ENCODE data around the gene SHC1. TPM values are rescaled to one million over a fixed set of nuclear protein-coding genes. Genes with fewer than 3 reads are reported as not detected.

The SHC1 gene
- total and polyA plus RNA-seq, 4 donors: 26.4 to 99.2 (median 37.8) TPM

DNA sequence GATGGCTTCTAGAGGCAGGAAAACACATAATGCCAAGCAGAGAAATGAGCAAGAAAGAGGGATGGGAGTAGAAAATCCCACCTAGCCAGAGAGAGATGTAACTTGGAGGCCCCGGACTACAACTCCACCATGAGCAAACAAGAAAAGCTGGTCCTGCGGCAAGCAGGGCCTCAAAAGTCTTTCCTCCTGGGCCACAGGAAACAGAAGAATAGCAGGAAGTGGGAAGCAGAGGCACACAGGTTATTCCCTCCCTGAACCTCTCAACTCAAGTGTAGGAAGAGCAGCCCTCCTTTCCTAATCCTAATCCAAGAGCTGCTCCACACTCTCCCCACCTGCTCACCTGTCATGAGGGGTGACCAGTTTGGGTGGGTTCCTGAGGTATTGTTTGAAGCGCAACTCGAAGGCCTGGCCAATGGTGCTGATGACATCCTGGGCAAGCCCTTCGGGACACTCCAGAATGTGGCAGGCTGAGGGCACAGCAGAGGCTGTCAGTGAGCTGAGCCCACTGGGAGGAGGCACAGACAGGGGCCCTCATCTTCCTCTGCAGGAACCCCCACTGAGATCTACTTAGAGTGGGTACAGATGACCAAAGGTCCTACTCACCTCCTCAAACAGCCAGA, 3.1 kb downstream of the SHC1 start:
- Histone ChIP-seq H3K27me3 (ENCODE audit: control insufficient read depth, insufficient read depth, low read length) (no peaks in the 10 kb centered on the region), H3K36me3 (ENCODE audit: control insufficient read depth, insufficient read depth, low read length) (peaks cover 47% of the 10 kb centered on the region), H3K27ac (ENCODE audit: low read depth, low read length) (no peak overlapping the region), H3K4me1 (ENCODE audit: control insufficient read depth, insufficient read depth, low read length) (peaks cover 49% of the 10 kb centered on the region), H3K9me3 (ENCODE audit: control insufficient read depth, insufficient read depth, low read length) (no peaks in the 10 kb centered on the region), H3K4me3 (ENCODE audit: low read depth, low read length) (no peak overlapping the region)
- no peak for DNase-seq (ENCODE audit: low read depth in 4 of 6, low spot score in 6 of 6)
- 100% methylated on average over 3 of the region's 5 CpGs for WGBS (ENCODE audit: insufficient coverage)

DNA sequence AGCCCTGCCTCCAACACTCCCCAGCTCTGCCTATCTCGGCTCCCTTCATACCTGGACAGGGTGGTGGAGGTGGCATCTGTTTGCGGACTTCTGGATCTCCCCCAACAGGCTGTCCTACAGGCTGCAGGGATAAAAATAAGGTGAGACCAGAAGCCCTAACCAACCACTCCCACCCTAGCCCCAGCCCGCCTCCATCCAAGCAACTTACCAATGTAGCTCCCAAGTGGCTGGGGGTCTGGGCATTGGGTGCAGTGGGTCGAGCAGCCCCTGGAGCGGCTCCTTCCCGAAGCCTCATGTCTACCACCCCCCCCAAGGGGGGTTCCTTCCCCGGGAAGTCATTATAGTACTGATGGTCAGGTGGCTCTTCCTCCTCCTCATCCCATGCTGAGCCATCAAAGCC, 4.4 kb downstream of the SHC1 start:
- no peaks in the 10 kb centered on the region for H3K9me3 ChIP-seq (ENCODE audit: control insufficient read depth, insufficient read depth, low read length)
- H3K4me3 ChIP-seq (ENCODE audit: low read depth, low read length): no peak overlapping the region
- no peak for DNase-seq (ENCODE audit: low read depth in 4 of 6, low spot score in 6 of 6)
- H3K4me1 ChIP-seq (ENCODE audit: control insufficient read depth, insufficient read depth, low read length): peaks cover 45% of the 10 kb centered on the region
- no CpG with 5 or more reads among the region's 7 CpGs for WGBS (ENCODE audit: insufficient coverage)
- peaks cover 47% of the 10 kb centered on the region for H3K36me3 ChIP-seq (ENCODE audit: control insufficient read depth, insufficient read depth, low read length)
- H3K27me3 ChIP-seq (ENCODE audit: control insufficient read depth, insufficient read depth, low read length): no peaks in the 10 kb centered on the region
- no peak overlapping the region for H3K27ac ChIP-seq (ENCODE audit: low read depth, low read length)

- DNase-seq (ENCODE audit: low read depth in 4 of 6, low spot score in 6 of 6): no peak
- H3K36me3 ChIP-seq (ENCODE audit: control insufficient read depth, insufficient read depth, low read length): peaks cover 53% of the 10 kb centered on the region
- no peaks in the 10 kb centered on the region for H3K9me3 ChIP-seq (ENCODE audit: control insufficient read depth, insufficient read depth, low read length)
- H3K4me3 ChIP-seq (ENCODE audit: low read depth, low read length): no peak overlapping the region
- H3K27ac ChIP-seq (ENCODE audit: low read depth, low read length): no peak overlapping the region
- WGBS (ENCODE audit: insufficient coverage): 96% methylated on average over 4 of the region's 6 CpGs
- peaks cover 32% of the 10 kb centered on the region for H3K4me1 ChIP-seq (ENCODE audit: control insufficient read depth, insufficient read depth, low read length)
- no peaks in the 10 kb centered on the region for H3K27me3 ChIP-seq (ENCODE audit: control insufficient read depth, insufficient read depth, low read length)
These were observed 6.2 kb downstream of the SHC1 start for GRCh38 chr1:154964359-154964758.

GRCh38 chr1:154963643-154964042, 6.9 kb downstream of the SHC1 start:
- no peak for DNase-seq (ENCODE audit: low read depth in 4 of 6, low spot score in 6 of 6)
- WGBS (ENCODE audit: insufficient coverage): 97% methylated on average over 6 of the region's 8 CpGs
- Histone ChIP-seq H3K4me3 (ENCODE audit: low read depth, low read length) (no peak overlapping the region), H3K27me3 (ENCODE audit: control insufficient read depth, insufficient read depth, low read length) (no peaks in the 10 kb centered on the region), H3K36me3 (ENCODE audit: control insufficient read depth, insufficient read depth, low read length) (peaks cover 58% of the 10 kb centered on the region), H3K27ac (ENCODE audit: low read depth, low read length) (no peak overlapping the region), H3K4me1 (ENCODE audit: control insufficient read depth, insufficient read depth, low read length) (peaks cover 32% of the 10 kb centered on the region), H3K9me3 (ENCODE audit: control insufficient read depth, insufficient read depth, low read length) (no peaks in the 10 kb centered on the region)

DNA sequence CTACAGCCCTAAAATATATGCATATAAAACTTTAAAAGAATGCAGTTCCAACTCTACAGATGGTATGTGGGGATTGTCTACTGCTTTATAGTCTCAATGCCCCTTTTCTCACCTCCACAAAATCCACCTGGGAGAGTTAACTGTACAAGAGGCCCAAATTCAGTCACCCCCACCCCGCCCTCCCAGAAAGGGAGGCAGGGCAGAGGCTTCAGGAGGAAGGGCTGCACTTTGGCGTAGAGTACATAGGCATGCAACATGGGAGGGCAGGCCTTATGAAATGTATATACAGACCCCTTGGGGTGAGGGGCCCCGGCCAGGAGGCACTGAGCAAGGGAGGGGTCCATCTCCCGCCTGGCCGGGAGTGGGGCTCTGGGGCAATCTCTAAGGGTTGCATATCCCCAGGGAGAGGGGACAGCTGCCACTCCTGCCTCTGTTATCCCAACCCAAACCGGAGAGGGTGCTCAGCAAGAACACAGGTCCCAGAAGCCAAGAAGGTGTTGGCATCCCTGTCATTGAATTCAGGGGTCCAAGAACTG, 7.7 kb downstream of the SHC1 start:
- Histone ChIP-seq H3K27ac (ENCODE audit: low read depth, low read length) (no peak overlapping the region), H3K36me3 (ENCODE audit: control insufficient read depth, insufficient read depth, low read length) (peaks cover 59% of the 10 kb centered on the region), H3K4me3 (ENCODE audit: low read depth, low read length) (no peak overlapping the region), H3K4me1 (ENCODE audit: control insufficient read depth, insufficient read depth, low read length) (peaks cover 34% of the 10 kb centered on the region), H3K27me3 (ENCODE audit: control insufficient read depth, insufficient read depth, low read length) (no peaks in the 10 kb centered on the region), H3K9me3 (ENCODE audit: control insufficient read depth, insufficient read depth, low read length) (no peaks in the 10 kb centered on the region)
- no peak for DNase-seq (ENCODE audit: low read depth in 4 of 6, low spot score in 6 of 6)
- 63% methylated on average over 6 of the region's 6 CpGs for WGBS (ENCODE audit: insufficient coverage)

DNA sequence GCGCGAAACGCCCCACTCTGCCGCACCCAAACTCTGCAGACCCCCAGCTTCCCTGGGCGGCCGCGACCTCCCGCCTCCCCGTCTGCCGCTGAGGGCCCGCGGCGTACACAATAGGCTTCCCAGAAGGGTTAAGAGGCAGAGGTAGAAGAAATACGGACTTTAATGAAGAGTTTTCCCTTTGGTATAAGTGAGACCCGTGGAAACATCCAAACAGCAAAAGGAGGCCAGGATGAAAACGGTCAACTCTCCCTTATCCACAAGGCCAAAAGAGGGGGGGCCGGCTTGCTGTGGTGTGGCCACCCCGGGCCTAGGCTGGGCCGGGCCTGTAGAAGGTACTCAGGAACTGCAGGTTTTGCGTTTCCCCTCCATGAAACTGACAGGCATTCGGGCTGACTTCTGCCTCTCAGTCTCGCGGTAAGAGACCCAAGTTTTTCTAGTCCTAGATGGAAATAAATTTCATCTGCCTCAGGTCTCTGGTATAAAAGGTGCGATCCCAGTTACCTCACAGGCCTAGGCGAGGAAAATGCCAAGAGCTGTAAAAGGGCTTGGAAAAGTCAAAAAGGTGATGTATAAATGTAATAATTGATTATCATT, 8.3 kb downstream of the SHC1 start:
- H3K36me3 ChIP-seq (ENCODE audit: control insufficient read depth, insufficient read depth, low read length): peaks cover 53% of the 10 kb centered on the region
- no peaks in the 10 kb centered on the region for H3K9me3 ChIP-seq (ENCODE audit: control insufficient read depth, insufficient read depth, low read length)
- H3K4me3 ChIP-seq (ENCODE audit: low read depth, low read length): peak overlapping the region; percentile 91
- H3K27me3 ChIP-seq (ENCODE audit: control insufficient read depth, insufficient read depth, low read length): no peaks in the 10 kb centered on the region
- peak in 1 of 6 donors; percentile 61 for DNase-seq (ENCODE audit: low read depth in 4 of 6, low spot score in 6 of 6)
- H3K27ac ChIP-seq (ENCODE audit: low read depth, low read length): peak overlapping the region; percentile 96
- peaks cover 36% of the 10 kb centered on the region for H3K4me1 ChIP-seq (ENCODE audit: control insufficient read depth, insufficient read depth, low read length)
- WGBS (ENCODE audit: insufficient coverage): 8% methylated on average over 19 of the region's 25 CpGs

DNA sequence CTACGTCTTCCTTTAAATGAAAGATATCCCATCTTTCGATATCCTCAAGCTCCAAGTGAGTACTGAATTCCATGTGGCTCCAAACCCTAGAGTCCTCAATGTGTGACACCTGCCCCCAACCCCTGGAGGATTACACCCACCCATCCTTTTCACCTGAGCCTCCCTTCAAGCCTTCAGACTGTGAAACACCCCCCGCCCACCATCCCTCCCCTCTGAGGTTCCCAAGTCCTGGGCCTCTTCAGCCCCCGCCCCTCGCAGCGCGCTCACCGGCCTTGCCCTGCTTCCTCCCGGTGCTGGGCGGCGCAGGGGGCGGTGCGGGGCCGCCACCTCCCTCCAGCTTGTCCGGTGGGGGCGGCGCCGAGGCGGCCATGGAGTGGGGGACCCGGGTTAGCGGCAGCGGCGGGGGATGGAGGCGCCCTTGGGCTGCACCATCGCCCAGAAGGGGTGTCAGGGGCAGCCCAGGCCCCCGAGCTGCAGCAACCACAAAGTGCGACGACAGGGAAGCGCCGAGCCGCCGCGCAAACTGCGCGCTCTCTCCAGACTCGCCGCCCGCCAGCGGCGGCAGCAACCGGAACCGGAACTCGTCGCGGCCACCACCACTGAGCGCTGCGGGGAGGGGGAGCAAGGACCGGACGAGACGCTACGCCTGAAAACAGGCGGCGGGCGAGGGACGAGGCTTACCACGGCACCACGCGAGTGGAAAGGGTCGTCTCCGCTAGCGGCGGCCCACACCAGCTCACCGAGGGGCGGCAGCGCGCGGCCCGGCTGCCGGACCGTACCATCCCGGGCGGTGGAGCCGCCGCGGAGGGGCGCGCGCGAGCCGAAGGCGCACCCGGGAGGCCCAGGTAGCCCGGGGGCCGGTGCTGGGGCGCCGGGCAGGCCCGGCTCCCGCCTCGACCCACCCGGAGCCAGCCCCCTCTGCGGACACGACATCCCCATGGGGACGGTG, 9.1 kb downstream of the SHC1 start, which contains the start of gene PYGO2:
Gene PYGO2, minus strand, starts transcription at position 576 of the 949 bp plus-strand sequence. Its CDS starts 206 bp downstream, at position 370.
- H3K36me3 ChIP-seq (ENCODE audit: control insufficient read depth, insufficient read depth, low read length): peaks cover 47% of the 10 kb centered on the region
- peak within 1 kb of the TSS; percentile 91 for H3K4me3 ChIP-seq (ENCODE audit: low read depth, low read length)
- under 1% methylated on average over 93 of the region's 93 CpGs for WGBS (ENCODE audit: insufficient coverage)
- peaks cover 44% of the 10 kb centered on the region for H3K4me1 ChIP-seq (ENCODE audit: control insufficient read depth, insufficient read depth, low read length)
- no peaks in the 10 kb centered on the region for H3K27me3 ChIP-seq (ENCODE audit: control insufficient read depth, insufficient read depth, low read length)
- peak in 2 of 6 donors; percentile 92 for DNase-seq (ENCODE audit: low read depth in 4 of 6, low spot score in 6 of 6)
- no peaks in the 10 kb centered on the region for H3K9me3 ChIP-seq (ENCODE audit: control insufficient read depth, insufficient read depth, low read length)
- H3K27ac ChIP-seq (ENCODE audit: low read depth, low read length): peak within 1 kb of the TSS; percentile 96

DNA sequence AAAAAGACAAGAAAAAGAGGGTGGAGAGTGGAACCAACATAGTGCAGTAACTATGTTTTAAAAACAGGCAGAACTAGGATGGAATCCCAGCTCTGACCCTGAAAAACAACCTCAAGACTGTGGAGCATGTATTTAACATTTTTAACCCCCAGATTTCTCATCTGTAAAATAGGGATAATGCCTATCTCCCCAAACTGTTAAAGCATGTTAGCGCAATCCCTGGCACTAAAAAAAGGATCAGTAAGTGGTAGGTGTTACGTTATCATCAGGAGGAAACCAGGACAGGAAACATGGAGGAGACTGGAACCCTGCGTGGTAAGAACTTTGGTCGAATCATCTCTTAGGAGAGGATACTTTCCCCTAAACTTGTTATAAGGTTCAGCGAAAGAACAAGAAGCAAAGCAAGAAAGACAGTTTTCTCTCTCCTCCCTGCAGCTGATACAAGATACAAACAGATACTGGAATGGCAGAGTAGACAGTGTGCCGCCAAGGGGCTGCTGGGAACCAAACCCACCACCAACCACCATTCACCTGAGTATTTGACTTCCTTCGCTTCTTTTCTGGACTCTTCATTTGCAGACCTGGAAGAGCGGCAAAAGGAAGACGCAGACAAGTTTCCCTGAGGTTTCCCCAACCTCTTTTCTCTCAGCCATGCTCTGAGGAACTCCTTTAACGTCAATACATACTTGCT, 10.0 kb downstream of the SHC1 start:
- H3K27me3 ChIP-seq (ENCODE audit: control insufficient read depth, insufficient read depth, low read length): no peaks in the 10 kb centered on the region
- H3K27ac ChIP-seq (ENCODE audit: low read depth, low read length): no peak overlapping the region
- no peaks in the 10 kb centered on the region for H3K9me3 ChIP-seq (ENCODE audit: control insufficient read depth, insufficient read depth, low read length)
- WGBS (ENCODE audit: insufficient coverage): 42% methylated on average over 3 of the region's 10 CpGs
- DNase-seq (ENCODE audit: low read depth in 4 of 6, low spot score in 6 of 6): no peak
- peaks cover 47% of the 10 kb centered on the region for H3K4me1 ChIP-seq (ENCODE audit: control insufficient read depth, insufficient read depth, low read length)
- H3K36me3 ChIP-seq (ENCODE audit: control insufficient read depth, insufficient read depth, low read length): peaks cover 39% of the 10 kb centered on the region
- peak overlapping the region; percentile 91 for H3K4me3 ChIP-seq (ENCODE audit: low read depth, low read length)

- H3K27ac ChIP-seq (ENCODE audit: low read depth, low read length): no peak overlapping the region
- no peaks in the 10 kb centered on the region for H3K9me3 ChIP-seq (ENCODE audit: control insufficient read depth, insufficient read depth, low read length)
- peaks cover 56% of the 10 kb centered on the region for H3K4me1 ChIP-seq (ENCODE audit: control insufficient read depth, insufficient read depth, low read length)
- no peaks in the 10 kb centered on the region for H3K27me3 ChIP-seq (ENCODE audit: control insufficient read depth, insufficient read depth, low read length)
- 99% methylated on average over 7 of the region's 7 CpGs for WGBS (ENCODE audit: insufficient coverage)
- peaks cover 31% of the 10 kb centered on the region for H3K36me3 ChIP-seq (ENCODE audit: control insufficient read depth, insufficient read depth, low read length)
- no peak for DNase-seq (ENCODE audit: low read depth in 4 of 6, low spot score in 6 of 6)
- H3K4me3 ChIP-seq (ENCODE audit: low read depth, low read length): no peak overlapping the region
These were observed 11.1 kb downstream of the SHC1 start for GRCh38 chr1:154959426-154959780.

Measured in spinal cord (tissue), 10 donors.